ENCODE results near the gene KLHL41.
"Not testable (repeated sequence)": the region's sequence is repeated elsewhere in the genome, so short reads cannot be mapped to it uniquely, and the experiment has no call there.

GRCh38 chr2:169516488-169516995 lies 7.0 kb downstream of the KLHL41 start:
- TF ChIP-seq POLR2AphosphoS5, CTCF, POLR2A (IDR thresholded peaks at IDR 0.05): not testable (repeated sequence)

Data from stomach (tissue), 4 donors.